Activated B cell treated with CpG ODN at 0.5 μM for 24 hours (primary cell): ENCODE data around the gene PIGS. TPM values are rescaled to one million over a fixed set of nuclear protein-coding genes. Genes with fewer than 3 reads are reported as not detected.

ENCODE experiments used
- ATAC-seq: fragments of 200-7000 bp; cut with Tn5 transposase; one replicate; pipeline ENCODE4 v1.10.0; 2021; ENCODE audit warnings: low read depth, mild to moderate bottlenecking, moderate library complexity
- CTCF ChIA-PET: fragments of 350-600 bp; sonication (Branson Sonifier 250); formaldehyde crosslinking; loops from one replicate; lab custom pipeline; 2021; ENCODE audit warnings: antibody characterized with exemption; lab: Charles Lee
- POLR2A ChIA-PET: fragments of 350-600 bp; sonication (Branson Sonifier 250); formaldehyde crosslinking; loops from one replicate; lab custom pipeline; 2021; ENCODE audit warnings: antibody characterized with exemption; lab: Charles Lee
- DNase-seq: peaks from one replicate; pipeline ENCODE4 v3.0.0; 2022
- H3K27ac Mint-ChIP-seq: one replicate; pipeline ENCODE4 v1.8.0; 2020; ENCODE audit warnings: mixed read lengths
- H3K27me3 Mint-ChIP-seq: one replicate; pipeline ENCODE4 v1.8.0; 2021; ENCODE audit warnings: mixed read lengths
- H3K36me3 Mint-ChIP-seq: one replicate; pipeline ENCODE4 v1.8.0; 2021; ENCODE audit warnings: low read depth, mixed read lengths
- H3K4me1 Mint-ChIP-seq: one replicate; pipeline ENCODE4 v1.8.0; 2021; ENCODE audit warnings: mixed read lengths
- H3K4me3 Mint-ChIP-seq: one replicate; pipeline ENCODE4 v1.8.0; 2020; ENCODE audit warnings: mild to moderate bottlenecking, mixed read lengths
- H3K9me3 Mint-ChIP-seq: one replicate; pipeline ENCODE4 v1.8.0; 2020; ENCODE audit warnings: mixed read lengths
- CTCF ChIP-seq: fragments of 200-600 bp; IDR thresholded peaks from one replicate; pipeline ENCODE4 v1.8.0; 2022; ENCODE audit warnings: antibody characterized with exemption, mild to moderate bottlenecking
- intact Hi-C: fragments of 100-400 bp; cut with micrococcal nuclease; formaldehyde crosslinking; loops from one replicate; pipeline ENCODE4 v1.15.1; 2024
- total RNA-seq: library from RNA; stranded (reverse); gene quantifications from 2 replicates; pipeline ENCODE4 v1.2.3, GENCODE V29; 2022

Gene PIGS
- total RNA-seq, 1 donor from 2014 or later = 92.2 TPM

- no peak for ATAC-seq
- intact Hi-C loops = no loop called here
- ChIA-PET POLR2A (no interaction called here), CTCF (no interaction called here)
- no peak for TF ChIP-seq CTCF
- H3K4me1 Mint-ChIP-seq = no peaks in the 10 kb centered on the region
- no peaks in the 10 kb centered on the region for H3K36me3 Mint-ChIP-seq
- H3K4me3 Mint-ChIP-seq = no peak overlapping the region
- DNase-seq = no peak
- no peaks in the 10 kb centered on the region for H3K9me3 Mint-ChIP-seq
- H3K27me3 Mint-ChIP-seq = no peaks in the 10 kb centered on the region
- no peak overlapping the region for H3K27ac Mint-ChIP-seq
Observed at GRCh38 chr17:28528327-28529012, 42.9 kb downstream of the PIGS start.

GRCh38 chr17:28527859-28528258 is 43.5 kb downstream of the PIGS start:
- Mint-ChIP-seq H3K27me3 (no peaks in the 10 kb centered on the region), H3K4me1 (no peaks in the 10 kb centered on the region), H3K9me3 (no peaks in the 10 kb centered on the region), H3K27ac (no peak overlapping the region), H3K4me3 (no peak overlapping the region), H3K36me3 (no peaks in the 10 kb centered on the region)
- TF ChIP-seq CTCF = no peak
- ATAC-seq (no peak), DNase-seq (no peak)
- POLR2A ChIA-PET = no interaction called here
- CTCF ChIA-PET = no interaction called here
- intact Hi-C loops = no loop called here

- intact Hi-C loops = no loop called here
- no peaks in the 10 kb centered on the region for H3K27me3 Mint-ChIP-seq
- ATAC-seq (no peak), DNase-seq (no peak)
- CTCF ChIA-PET = no interaction called here
- no peaks in the 10 kb centered on the region for H3K9me3 Mint-ChIP-seq
- no peaks in the 10 kb centered on the region for H3K36me3 Mint-ChIP-seq
- H3K4me1 Mint-ChIP-seq = no peaks in the 10 kb centered on the region
- POLR2A ChIA-PET = no interaction called here
- H3K27ac Mint-ChIP-seq = no peak overlapping the region
- no peak for TF ChIP-seq CTCF
- no peak overlapping the region for H3K4me3 Mint-ChIP-seq
Observed at GRCh38 chr17:28527181-28527681, 44.1 kb downstream of the PIGS start.

GRCh38 chr17:28526381-28526780 is 44.9 kb downstream of the PIGS start:
- no peaks in the 10 kb centered on the region for H3K9me3 Mint-ChIP-seq
- H3K27ac Mint-ChIP-seq = no peak overlapping the region
- no peak for ATAC-seq
- no peak overlapping the region for H3K4me3 Mint-ChIP-seq
- ChIA-PET POLR2A (no interaction called here), CTCF (no interaction called here)
- TF ChIP-seq CTCF = no peak
- DNase-seq = no peak
- H3K36me3 Mint-ChIP-seq = no peaks in the 10 kb centered on the region
- H3K27me3 Mint-ChIP-seq = no peaks in the 10 kb centered on the region
- intact Hi-C loops = no loop called here
- no peaks in the 10 kb centered on the region for H3K4me1 Mint-ChIP-seq

- TF ChIP-seq CTCF = no peak
- Mint-ChIP-seq H3K27me3 (no peaks in the 10 kb centered on the region), H3K27ac (no peak overlapping the region), H3K9me3 (no peaks in the 10 kb centered on the region), H3K4me1 (no peaks in the 10 kb centered on the region), H3K36me3 (no peaks in the 10 kb centered on the region), H3K4me3 (no peak overlapping the region)
- POLR2A ChIA-PET = no interaction called here
- DNase-seq (no peak), ATAC-seq (no peak)
- CTCF ChIA-PET = no interaction called here
- intact Hi-C loops = no loop called here
Observed at GRCh38 chr17:28524476-28525424, 46.6 kb downstream of the PIGS start.
